Upper lobe of right lung (tissue), 1 donor: ENCODE results near the gene TAAR5. TPM values are rescaled to one million over a fixed set of nuclear protein-coding genes. Genes with fewer than 3 reads are reported as not detected.
A peak's percentile ranks its signal among the peaks of the same experiment; 100 is the strongest.

Experiments used
- ATAC-seq: fragments of 200-7000 bp; cut with Tn5 transposase; one replicate; pipeline ENCODE4 v1.9.1; 2020; ENCODE audit warnings: mild to moderate bottlenecking, moderate library complexity
- DNase-seq: peaks from one replicate; pipeline ENCODE4 v3.0.0-alpha.2; 2020
- H3K27ac ChIP-seq: fragments of 200-600 bp; one replicate; pipeline ENCODE4 v1.8.0; 2022
- H3K27me3 ChIP-seq: fragments of 200-600 bp; one replicate; pipeline ENCODE4 v1.8.0; 2022; ENCODE audit warnings: mild to moderate bottlenecking
- H3K36me3 ChIP-seq: fragments of 200-600 bp; one replicate; pipeline ENCODE4 v1.8.0; 2022
- H3K4me1 ChIP-seq: fragments of 200-600 bp; one replicate; pipeline ENCODE4 v1.8.0; 2022
- H3K4me3 ChIP-seq: fragments of 200-600 bp; one replicate; pipeline ENCODE4 v1.8.0; 2022; ENCODE audit warnings: mild to moderate bottlenecking
- H3K9me3 ChIP-seq: fragments of 200-600 bp; one replicate; pipeline ENCODE4 v1.8.0; 2022
- CTCF ChIP-seq: fragments of 200-600 bp; IDR thresholded peaks from one replicate; pipeline ENCODE4 v1.8.0; 2022; ENCODE audit warnings: antibody characterized with exemption
- intact Hi-C: fragments of 100-400 bp; cut with DNase I; formaldehyde crosslinking; loops from one replicate; pipeline ENCODE4 v1.11.0; 2022
- total RNA-seq: library from RNA; stranded (reverse); fragmentation: NEBNext Ultra II Directional; extraction: Animal tissue kit (Norgen Biotek cat#: 25700); gene quantifications from one replicate; pipeline ENCODE4 v1.2.1, GENCODE V29; 2021
- donor health status: DM: no; HTN: yes; CAD: no; lungs with severe emphysema.

The TAAR5 gene
- total RNA-seq, 1 donor from 2014 or later: not detected

- no peak for TF ChIP-seq CTCF
- no peak overlapping the region for H3K27ac ChIP-seq
- H3K27me3 ChIP-seq: no peaks in the 10 kb centered on the region
- H3K9me3 ChIP-seq: no peaks in the 10 kb centered on the region
- H3K4me3 ChIP-seq: no peak overlapping the region
- no peaks in the 10 kb centered on the region for H3K36me3 ChIP-seq
- no peaks in the 10 kb centered on the region for H3K4me1 ChIP-seq
- no peak for ATAC-seq
- intact Hi-C loops: no loop called here
- no peak for DNase-seq
Observed at GRCh38 chr6:132590362-132590761, 821 bp upstream of the TAAR5 start.

- no peaks in the 10 kb centered on the region for H3K36me3 ChIP-seq
- no peaks in the 10 kb centered on the region for H3K9me3 ChIP-seq
- ATAC-seq (peak; percentile 91), DNase-seq (no peak)
- H3K27ac ChIP-seq: no peak overlapping the region
- no peak for TF ChIP-seq CTCF
- no peaks in the 10 kb centered on the region for H3K4me1 ChIP-seq
- H3K4me3 ChIP-seq: no peak overlapping the region
- H3K27me3 ChIP-seq: no peaks in the 10 kb centered on the region
- intact Hi-C loops: no loop called here
Observed at GRCh38 chr6:132587424-132587823, 2.1 kb downstream of the TAAR5 start.

DNA sequence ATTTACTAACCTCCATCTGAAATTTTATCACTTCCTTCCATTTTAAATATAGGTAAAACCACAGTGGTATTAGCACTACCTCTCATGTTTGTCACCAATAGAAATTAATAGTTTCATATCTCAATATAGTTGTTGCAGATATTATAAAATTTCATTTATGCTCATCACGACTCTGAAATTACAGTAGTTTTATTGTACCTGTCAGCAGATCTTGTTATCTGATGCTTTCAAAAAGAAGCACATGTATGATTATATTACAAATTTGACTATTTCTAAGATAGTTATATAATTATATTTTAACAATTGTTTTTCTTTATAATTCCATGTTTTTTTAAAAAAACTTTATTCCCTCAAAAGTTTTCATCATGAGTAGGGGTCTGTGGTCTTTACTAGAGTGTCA is 4.8 kb downstream of the TAAR5 start:
- no peaks in the 10 kb centered on the region for H3K36me3 ChIP-seq
- H3K27ac ChIP-seq: no peak overlapping the region
- DNase-seq: no peak
- no peak overlapping the region for H3K4me3 ChIP-seq
- ATAC-seq: no peak
- intact Hi-C loops: no loop called here
- no peak for TF ChIP-seq CTCF
- H3K4me1 ChIP-seq: no peaks in the 10 kb centered on the region
- H3K9me3 ChIP-seq: no peaks in the 10 kb centered on the region
- no peaks in the 10 kb centered on the region for H3K27me3 ChIP-seq

- TF ChIP-seq CTCF: no peak
Observed at GRCh38 chr6:132571774-132572173, 17.8 kb downstream of the TAAR5 start.

GRCh38 chr6:132570221-132570777 is 19.2 kb downstream of the TAAR5 start, which contains the start of gene TAAR6:
Gene TAAR6, plus strand, starts transcription at chr6:132570322. Its CDS starts 0 bp downstream, at chr6:132570322.
- H3K27me3 ChIP-seq: peaks cover 7% of the 10 kb centered on the region
- no peak within 1 kb of the TSS for H3K4me3 ChIP-seq
- no peaks in the 10 kb centered on the region for H3K4me1 ChIP-seq
- DNase-seq: no peak
- no peaks in the 10 kb centered on the region for H3K9me3 ChIP-seq
- no peaks in the 10 kb centered on the region for H3K36me3 ChIP-seq
- no peak for ATAC-seq
- intact Hi-C loops: no loop called here
- H3K27ac ChIP-seq: no peak within 1 kb of the TSS
- no peak for TF ChIP-seq CTCF

More at GRCh38 chr6:132571774-132572173, 17.8 kb downstream of the TAAR5 start:
- Histone ChIP-seq H3K9me3 (no peaks in the 10 kb centered on the region), H3K36me3 (no peaks in the 10 kb centered on the region), H3K27ac (no peak overlapping the region), H3K4me1 (no peaks in the 10 kb centered on the region), H3K27me3 (no peaks in the 10 kb centered on the region), H3K4me3 (no peak overlapping the region)
- ATAC-seq (peak; percentile 65), DNase-seq (no peak)
- intact Hi-C loops: no loop called here

- Histone ChIP-seq H3K27ac (no peak overlapping the region), H3K9me3 (no peaks in the 10 kb centered on the region), H3K36me3 (no peaks in the 10 kb centered on the region), H3K4me3 (no peak overlapping the region), H3K27me3 (peaks cover 10% of the 10 kb centered on the region), H3K4me1 (no peaks in the 10 kb centered on the region)
- DNase-seq (no peak), ATAC-seq (no peak)
- no peak for TF ChIP-seq CTCF
- intact Hi-C loops: no loop called here
Observed at GRCh38 chr6:132569170-132569569, 20.4 kb downstream of the TAAR5 start.
